ENCODE results near the gene CASZ1.

CASZ1 gene

GRCh38 chr1:10613861-10614260, 182.6 kb downstream of the CASZ1 start:
- H3K4me1 ChIP-seq (ENCODE audit: control insufficient read depth in 5 of 5, insufficient read depth in 5 of 5, low read length in 5 of 5): no peaks in the 10 kb centered on the region
- no peak overlapping the region for H3K27ac ChIP-seq (ENCODE audit: low read depth, low read length)
- H3K36me3 ChIP-seq (ENCODE audit: control insufficient read depth in 5 of 5, insufficient read depth in 5 of 5, low read length in 5 of 5): peaks cover 0 to 24% (median 17%) of the 10 kb centered on the region in 5 donors
- no peak overlapping the region for H3K4me3 ChIP-seq (ENCODE audit: low read depth in 1 of 5, low read length in 5 of 5)
- H3K9ac ChIP-seq (ENCODE audit: low read length in 5 of 5): no peak overlapping the region
- no peaks in the 10 kb centered on the region for H3K27me3 ChIP-seq (ENCODE audit: control insufficient read depth in 5 of 5, insufficient read depth in 4 of 5, low read length in 5 of 5)
- no peaks in the 10 kb centered on the region for H3K9me3 ChIP-seq (ENCODE audit: control insufficient read depth in 5 of 5, low read length in 5 of 5)

- H3K4me3 ChIP-seq (ENCODE audit: low read depth in 1 of 5, low read length in 5 of 5): no peak overlapping the region
- no peaks in the 10 kb centered on the region for H3K27me3 ChIP-seq (ENCODE audit: control insufficient read depth in 5 of 5, insufficient read depth in 4 of 5, low read length in 5 of 5)
- H3K36me3 ChIP-seq (ENCODE audit: control insufficient read depth in 5 of 5, insufficient read depth in 5 of 5, low read length in 5 of 5): peaks cover 0 to 18% (median 12%) of the 10 kb centered on the region in 5 donors
- H3K4me1 ChIP-seq (ENCODE audit: control insufficient read depth in 5 of 5, insufficient read depth in 5 of 5, low read length in 5 of 5): no peaks in the 10 kb centered on the region
- no peaks in the 10 kb centered on the region for H3K9me3 ChIP-seq (ENCODE audit: control insufficient read depth in 5 of 5, low read length in 5 of 5)
- H3K27ac ChIP-seq (ENCODE audit: low read depth, low read length): no peak overlapping the region
- H3K9ac ChIP-seq (ENCODE audit: low read length in 5 of 5): no peak overlapping the region
Measured at GRCh38 chr1:10613340-10613739, 183.1 kb downstream of the CASZ1 start.

GRCh38 chr1:10612436-10613160, 183.8 kb downstream of the CASZ1 start:
- H3K4me1 ChIP-seq (ENCODE audit: control insufficient read depth in 5 of 5, insufficient read depth in 5 of 5, low read length in 5 of 5): no peaks in the 10 kb centered on the region
- H3K9me3 ChIP-seq (ENCODE audit: control insufficient read depth in 5 of 5, low read length in 5 of 5): no peaks in the 10 kb centered on the region
- no peak overlapping the region for H3K27ac ChIP-seq (ENCODE audit: low read depth, low read length)
- H3K4me3 ChIP-seq (ENCODE audit: low read depth in 1 of 5, low read length in 5 of 5): no peak overlapping the region
- H3K36me3 ChIP-seq (ENCODE audit: control insufficient read depth in 5 of 5, insufficient read depth in 5 of 5, low read length in 5 of 5): peaks cover 0 to 13% (median 7%) of the 10 kb centered on the region in 5 donors
- H3K27me3 ChIP-seq (ENCODE audit: control insufficient read depth in 5 of 5, insufficient read depth in 4 of 5, low read length in 5 of 5): no peaks in the 10 kb centered on the region
- H3K9ac ChIP-seq (ENCODE audit: low read length in 5 of 5): no peak overlapping the region

- Histone ChIP-seq H3K9me3 (ENCODE audit: control insufficient read depth in 5 of 5, low read length in 5 of 5) (no peaks in the 10 kb centered on the region), H3K27ac (ENCODE audit: low read depth, low read length) (no peak overlapping the region), H3K27me3 (ENCODE audit: control insufficient read depth in 5 of 5, insufficient read depth in 4 of 5, low read length in 5 of 5) (no peaks in the 10 kb centered on the region), H3K9ac (ENCODE audit: low read length in 5 of 5) (no peak overlapping the region), H3K4me1 (ENCODE audit: control insufficient read depth in 5 of 5, insufficient read depth in 5 of 5, low read length in 5 of 5) (no peaks in the 10 kb centered on the region), H3K36me3 (ENCODE audit: control insufficient read depth in 5 of 5, insufficient read depth in 5 of 5, low read length in 5 of 5) (peaks cover 0 to 8% (median 2%) of the 10 kb centered on the region in 5 donors), H3K4me3 (ENCODE audit: low read depth in 1 of 5, low read length in 5 of 5) (no peak overlapping the region)
Measured at GRCh38 chr1:10610901-10611600, 185.4 kb downstream of the CASZ1 start.

GRCh38 chr1:10608690-10609089, 187.8 kb downstream of the CASZ1 start:
- Histone ChIP-seq H3K36me3 (ENCODE audit: control insufficient read depth in 5 of 5, insufficient read depth in 5 of 5, low read length in 5 of 5) (peaks cover 0 to 11% (median 6%) of the 10 kb centered on the region in 5 donors), H3K27me3 (ENCODE audit: control insufficient read depth in 5 of 5, insufficient read depth in 4 of 5, low read length in 5 of 5) (no peaks in the 10 kb centered on the region), H3K4me3 (ENCODE audit: low read depth in 1 of 5, low read length in 5 of 5) (no peak overlapping the region), H3K9ac (ENCODE audit: low read length in 5 of 5) (no peak overlapping the region), H3K4me1 (ENCODE audit: control insufficient read depth in 5 of 5, insufficient read depth in 5 of 5, low read length in 5 of 5) (no peaks in the 10 kb centered on the region), H3K9me3 (ENCODE audit: control insufficient read depth in 5 of 5, low read length in 5 of 5) (no peaks in the 10 kb centered on the region), H3K27ac (ENCODE audit: low read depth, low read length) (no peak overlapping the region)

- no peak overlapping the region for H3K9ac ChIP-seq (ENCODE audit: low read length in 5 of 5)
- no peaks in the 10 kb centered on the region for H3K27me3 ChIP-seq (ENCODE audit: control insufficient read depth in 5 of 5, insufficient read depth in 4 of 5, low read length in 5 of 5)
- H3K9me3 ChIP-seq (ENCODE audit: control insufficient read depth in 5 of 5, low read length in 5 of 5): no peaks in the 10 kb centered on the region
- no peaks in the 10 kb centered on the region for H3K4me1 ChIP-seq (ENCODE audit: control insufficient read depth in 5 of 5, insufficient read depth in 5 of 5, low read length in 5 of 5)
- peaks cover 2 to 9% (median 7%) of the 10 kb centered on the region in 5 donors for H3K36me3 ChIP-seq (ENCODE audit: control insufficient read depth in 5 of 5, insufficient read depth in 5 of 5, low read length in 5 of 5)
- H3K27ac ChIP-seq (ENCODE audit: low read depth, low read length): no peak overlapping the region
- no peak overlapping the region for H3K4me3 ChIP-seq (ENCODE audit: low read depth in 1 of 5, low read length in 5 of 5)
Measured at GRCh38 chr1:10607228-10607627, 189.2 kb downstream of the CASZ1 start.

- Histone ChIP-seq H3K4me3 (ENCODE audit: low read depth in 1 of 5, low read length in 5 of 5) (no peak overlapping the region), H3K36me3 (ENCODE audit: control insufficient read depth in 5 of 5, insufficient read depth in 5 of 5, low read length in 5 of 5) (peaks cover 2 to 18% (median 9%) of the 10 kb centered on the region in 5 donors), H3K9ac (ENCODE audit: low read length in 5 of 5) (no peak overlapping the region), H3K9me3 (ENCODE audit: control insufficient read depth in 5 of 5, low read length in 5 of 5) (no peaks in the 10 kb centered on the region), H3K27me3 (ENCODE audit: control insufficient read depth in 5 of 5, insufficient read depth in 4 of 5, low read length in 5 of 5) (no peaks in the 10 kb centered on the region), H3K27ac (ENCODE audit: low read depth, low read length) (no peak overlapping the region), H3K4me1 (ENCODE audit: control insufficient read depth in 5 of 5, insufficient read depth in 5 of 5, low read length in 5 of 5) (no peaks in the 10 kb centered on the region)
Measured at GRCh38 chr1:10606064-10606463, 190.4 kb downstream of the CASZ1 start.

- no peaks in the 10 kb centered on the region for H3K27me3 ChIP-seq (ENCODE audit: control insufficient read depth in 5 of 5, insufficient read depth in 4 of 5, low read length in 5 of 5)
- H3K36me3 ChIP-seq (ENCODE audit: control insufficient read depth in 5 of 5, insufficient read depth in 5 of 5, low read length in 5 of 5): peaks cover 2 to 18% (median 9%) of the 10 kb centered on the region in 5 donors
- no peaks in the 10 kb centered on the region for H3K9me3 ChIP-seq (ENCODE audit: control insufficient read depth in 5 of 5, low read length in 5 of 5)
- no peak overlapping the region for H3K4me3 ChIP-seq (ENCODE audit: low read depth in 1 of 5, low read length in 5 of 5)
- H3K4me1 ChIP-seq (ENCODE audit: control insufficient read depth in 5 of 5, insufficient read depth in 5 of 5, low read length in 5 of 5): no peaks in the 10 kb centered on the region
- no peak overlapping the region for H3K9ac ChIP-seq (ENCODE audit: low read length in 5 of 5)
- H3K27ac ChIP-seq (ENCODE audit: low read depth, low read length): no peak overlapping the region
Measured at GRCh38 chr1:10604966-10605365, 191.5 kb downstream of the CASZ1 start.

GRCh38 chr1:10602936-10603335, 193.5 kb downstream of the CASZ1 start:
- Histone ChIP-seq H3K27me3 (ENCODE audit: control insufficient read depth in 5 of 5, insufficient read depth in 4 of 5, low read length in 5 of 5) (no peaks in the 10 kb centered on the region), H3K9ac (ENCODE audit: low read length in 5 of 5) (no peak overlapping the region), H3K4me1 (ENCODE audit: control insufficient read depth in 5 of 5, insufficient read depth in 5 of 5, low read length in 5 of 5) (peaks cover 0 to 12% (median 6%) of the 10 kb centered on the region in 5 donors), H3K36me3 (ENCODE audit: control insufficient read depth in 5 of 5, insufficient read depth in 5 of 5, low read length in 5 of 5) (peaks cover 2 to 21% (median 14%) of the 10 kb centered on the region in 5 donors), H3K27ac (ENCODE audit: low read depth, low read length) (no peak overlapping the region), H3K4me3 (ENCODE audit: low read depth in 1 of 5, low read length in 5 of 5) (no peak overlapping the region), H3K9me3 (ENCODE audit: control insufficient read depth in 5 of 5, low read length in 5 of 5) (no peaks in the 10 kb centered on the region)

GRCh38 chr1:10601342-10602070, 194.9 kb downstream of the CASZ1 start:
- Histone ChIP-seq H3K27me3 (ENCODE audit: control insufficient read depth in 5 of 5, insufficient read depth in 4 of 5, low read length in 5 of 5) (no peaks in the 10 kb centered on the region), H3K27ac (ENCODE audit: low read depth, low read length) (no peak overlapping the region), H3K9me3 (ENCODE audit: control insufficient read depth in 5 of 5, low read length in 5 of 5) (no peaks in the 10 kb centered on the region), H3K36me3 (ENCODE audit: control insufficient read depth in 5 of 5, insufficient read depth in 5 of 5, low read length in 5 of 5) (peaks cover 2 to 21% (median 14%) of the 10 kb centered on the region in 5 donors), H3K4me3 (ENCODE audit: low read depth in 1 of 5, low read length in 5 of 5) (no peak overlapping the region), H3K4me1 (ENCODE audit: control insufficient read depth in 5 of 5, insufficient read depth in 5 of 5, low read length in 5 of 5) (peaks cover 0 to 16% (median 14%) of the 10 kb centered on the region in 5 donors), H3K9ac (ENCODE audit: low read length in 5 of 5) (no peak overlapping the region)
